ENCODE results near the gene MAP2K5.

MAP2K5 gene

DNA sequence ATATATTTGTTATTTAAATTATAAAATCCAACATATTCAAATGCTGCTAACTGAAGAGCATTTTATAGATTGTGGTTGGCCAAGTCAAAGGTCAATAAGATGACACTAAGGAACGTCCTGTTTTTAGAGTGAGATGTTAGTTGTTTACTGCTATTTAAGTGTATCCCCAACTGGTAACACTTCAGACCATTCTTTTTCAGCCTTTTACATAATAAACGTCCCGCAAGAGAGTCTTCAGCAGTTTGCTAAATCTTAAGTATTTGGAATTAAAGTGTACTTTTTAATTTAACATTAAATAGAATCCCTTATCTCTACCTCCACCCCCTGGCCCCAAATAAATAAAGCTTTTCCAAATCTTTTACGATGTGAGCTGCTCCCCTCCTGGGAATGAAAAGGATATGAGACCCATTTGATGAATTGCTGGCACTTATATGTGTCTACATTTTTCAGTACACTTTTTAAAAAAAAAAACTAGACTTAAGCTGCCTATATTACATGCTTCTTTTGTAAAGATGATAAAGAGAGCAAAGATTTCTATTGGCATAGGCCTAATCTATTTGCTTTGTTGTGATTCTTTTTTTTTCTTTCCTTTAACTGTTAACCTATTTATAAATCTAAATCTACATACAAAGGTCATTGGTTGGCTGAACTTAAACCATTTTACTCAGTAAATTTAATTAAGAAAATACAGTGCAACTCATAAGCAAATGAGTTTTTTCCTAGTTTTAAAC, 181.0 kb downstream of the MAP2K5 start (continued):
- TF ChIP-seq, protein P1, sequence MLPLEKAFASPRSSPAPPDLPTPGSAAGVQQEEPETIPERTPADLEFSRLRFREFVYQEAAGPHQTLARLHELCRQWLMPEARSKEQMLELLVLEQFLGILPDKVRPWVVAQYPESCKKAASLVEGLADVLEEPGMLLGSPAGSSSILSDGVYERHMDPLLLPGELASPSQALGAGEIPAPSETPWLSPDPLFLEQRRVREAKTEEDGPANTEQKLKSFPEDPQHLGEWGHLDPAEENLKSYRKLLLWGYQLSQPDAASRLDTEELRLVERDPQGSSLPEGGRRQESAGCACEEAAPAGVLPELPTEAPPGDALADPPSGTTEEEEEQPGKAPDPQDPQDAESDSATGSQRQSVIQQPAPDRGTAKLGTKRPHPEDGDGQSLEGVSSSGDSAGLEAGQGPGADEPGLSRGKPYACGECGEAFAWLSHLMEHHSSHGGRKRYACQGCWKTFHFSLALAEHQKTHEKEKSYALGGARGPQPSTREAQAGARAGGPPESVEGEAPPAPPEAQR (tag by site-specific recombination; IDR thresholded peaks at IDR 0.05) = no peak
- no peak for TF ChIP-seq ZNF324 (tag by site-specific recombination; IDR thresholded peaks at IDR 0.05)
- TF ChIP-seq ZXDB (tag by site-specific recombination; IDR thresholded peaks at IDR 0.05) = 0 out of 2 replicates have a peak, but pooled peaks have one; percentile 10
- TF ChIP-seq SCRT1 (tag by site-specific recombination; IDR thresholded peaks at IDR 0.05; ENCODE audit: borderline replicate concordance) = no peak
- TF ChIP-seq ZSCAN16 (tag by site-specific recombination; IDR thresholded peaks at IDR 0.05) = no peak
- no peak for TF ChIP-seq ZNF549 (tag by site-specific recombination; IDR thresholded peaks at IDR 0.05)
- TF ChIP-seq ZNF629 (tag by site-specific recombination; IDR thresholded peaks at IDR 0.05) = no peak
- TF ChIP-seq, protein P2, sequence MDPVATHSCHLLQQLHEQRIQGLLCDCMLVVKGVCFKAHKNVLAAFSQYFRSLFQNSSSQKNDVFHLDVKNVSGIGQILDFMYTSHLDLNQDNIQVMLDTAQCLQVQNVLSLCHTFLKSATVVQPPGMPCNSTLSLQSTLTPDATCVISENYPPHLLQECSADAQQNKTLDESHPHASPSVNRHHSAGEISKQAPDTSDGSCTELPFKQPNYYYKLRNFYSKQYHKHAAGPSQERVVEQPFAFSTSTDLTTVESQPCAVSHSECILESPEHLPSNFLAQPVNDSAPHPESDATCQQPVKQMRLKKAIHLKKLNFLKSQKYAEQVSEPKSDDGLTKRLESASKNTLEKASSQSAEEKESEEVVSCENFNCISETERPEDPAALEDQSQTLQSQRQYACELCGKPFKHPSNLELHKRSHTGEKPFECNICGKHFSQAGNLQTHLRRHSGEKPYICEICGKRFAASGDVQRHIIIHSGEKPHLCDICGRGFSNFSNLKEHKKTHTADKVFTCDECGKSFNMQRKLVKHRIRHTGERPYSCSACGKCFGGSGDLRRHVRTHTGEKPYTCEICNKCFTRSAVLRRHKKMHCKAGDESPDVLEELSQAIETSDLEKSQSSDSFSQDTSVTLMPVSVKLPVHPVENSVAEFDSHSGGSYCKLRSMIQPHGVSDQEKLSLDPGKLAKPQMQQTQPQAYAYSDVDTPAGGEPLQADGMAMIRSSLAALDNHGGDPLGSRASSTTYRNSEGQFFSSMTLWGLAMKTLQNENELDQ (tag by site-specific recombination; IDR thresholded peaks at IDR 0.05; ENCODE audit: low read depth) = no peak
- no peak for TF ChIP-seq ZNF530 (tag by site-specific recombination; IDR thresholded peaks at IDR 0.05; ENCODE audit: low read depth)
- TF ChIP-seq ZNF521 (tag by site-specific recombination; IDR thresholded peaks at IDR 0.05) = no peak
- TF ChIP-seq, protein P3, sequence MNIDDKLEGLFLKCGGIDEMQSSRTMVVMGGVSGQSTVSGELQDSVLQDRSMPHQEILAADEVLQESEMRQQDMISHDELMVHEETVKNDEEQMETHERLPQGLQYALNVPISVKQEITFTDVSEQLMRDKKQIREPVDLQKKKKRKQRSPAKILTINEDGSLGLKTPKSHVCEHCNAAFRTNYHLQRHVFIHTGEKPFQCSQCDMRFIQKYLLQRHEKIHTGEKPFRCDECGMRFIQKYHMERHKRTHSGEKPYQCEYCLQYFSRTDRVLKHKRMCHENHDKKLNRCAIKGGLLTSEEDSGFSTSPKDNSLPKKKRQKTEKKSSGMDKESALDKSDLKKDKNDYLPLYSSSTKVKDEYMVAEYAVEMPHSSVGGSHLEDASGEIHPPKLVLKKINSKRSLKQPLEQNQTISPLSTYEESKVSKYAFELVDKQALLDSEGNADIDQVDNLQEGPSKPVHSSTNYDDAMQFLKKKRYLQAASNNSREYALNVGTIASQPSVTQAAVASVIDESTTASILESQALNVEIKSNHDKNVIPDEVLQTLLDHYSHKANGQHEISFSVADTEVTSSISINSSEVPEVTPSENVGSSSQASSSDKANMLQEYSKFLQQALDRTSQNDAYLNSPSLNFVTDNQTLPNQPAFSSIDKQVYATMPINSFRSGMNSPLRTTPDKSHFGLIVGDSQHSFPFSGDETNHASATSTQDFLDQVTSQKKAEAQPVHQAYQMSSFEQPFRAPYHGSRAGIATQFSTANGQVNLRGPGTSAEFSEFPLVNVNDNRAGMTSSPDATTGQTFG (tag by site-specific recombination; IDR thresholded peaks at IDR 0.05; ENCODE audit: borderline replicate concordance) = no peak
- no peak for TF ChIP-seq ZNF350 (tag by site-specific recombination; IDR thresholded peaks at IDR 0.05)
- TF ChIP-seq, protein P4, sequence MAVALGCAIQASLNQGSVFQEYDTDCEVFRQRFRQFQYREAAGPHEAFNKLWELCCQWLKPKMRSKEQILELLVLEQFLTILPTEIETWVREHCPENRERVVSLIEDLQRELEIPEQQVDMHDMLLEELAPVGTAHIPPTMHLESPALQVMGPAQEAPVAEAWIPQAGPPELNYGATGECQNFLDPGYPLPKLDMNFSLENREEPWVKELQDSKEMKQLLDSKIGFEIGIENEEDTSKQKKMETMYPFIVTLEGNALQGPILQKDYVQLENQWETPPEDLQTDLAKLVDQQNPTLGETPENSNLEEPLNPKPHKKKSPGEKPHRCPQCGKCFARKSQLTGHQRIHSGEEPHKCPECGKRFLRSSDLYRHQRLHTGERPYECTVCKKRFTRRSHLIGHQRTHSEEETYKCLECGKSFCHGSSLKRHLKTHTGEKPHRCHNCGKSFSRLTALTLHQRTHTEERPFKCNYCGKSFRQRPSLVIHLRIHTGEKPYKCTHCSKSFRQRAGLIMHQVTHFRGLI (tag by site-specific recombination; IDR thresholded peaks at IDR 0.05) = no peak
- TF ChIP-seq KLF16 (tag by site-specific recombination; IDR thresholded peaks at IDR 0.05) = no peak
- no peak for TF ChIP-seq ZNF473 (tag by site-specific recombination; IDR thresholded peaks at IDR 0.05)
- TF ChIP-seq ZNF292 (tag by site-specific recombination; IDR thresholded peaks at IDR 0.05; ENCODE audit: borderline replicate concordance, low read depth) = no peak
- TF ChIP-seq ZNF341 (tag by site-specific recombination; IDR thresholded peaks at IDR 0.05; ENCODE audit: low read depth) = peak; percentile 49
- no peak for TF ChIP-seq ZNF426 (tag by site-specific recombination; IDR thresholded peaks at IDR 0.05)
- no peak for TF ChIP-seq ZNF792 (tag by site-specific recombination; IDR thresholded peaks at IDR 0.05)
- no peak for TF ChIP-seq ZNF548 (tag by site-specific recombination; IDR thresholded peaks at IDR 0.05)
- TF ChIP-seq, protein P5, sequence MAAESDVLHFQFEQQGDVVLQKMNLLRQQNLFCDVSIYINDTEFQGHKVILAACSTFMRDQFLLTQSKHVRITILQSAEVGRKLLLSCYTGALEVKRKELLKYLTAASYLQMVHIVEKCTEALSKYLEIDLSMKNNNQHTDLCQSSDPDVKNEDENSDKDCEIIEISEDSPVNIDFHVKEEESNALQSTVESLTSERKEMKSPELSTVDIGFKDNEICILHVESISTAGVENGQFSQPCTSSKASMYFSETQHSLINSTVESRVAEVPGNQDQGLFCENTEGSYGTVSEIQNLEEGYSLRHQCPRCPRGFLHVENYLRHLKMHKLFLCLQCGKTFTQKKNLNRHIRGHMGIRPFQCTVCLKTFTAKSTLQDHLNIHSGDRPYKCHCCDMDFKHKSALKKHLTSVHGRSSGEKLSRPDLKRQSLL (tag by site-specific recombination; IDR thresholded peaks at IDR 0.05) = no peak
- no peak for TF ChIP-seq ZNF654 (tag by site-specific recombination; IDR thresholded peaks at IDR 0.05; ENCODE audit: low read depth)
- TF ChIP-seq, protein P6, sequence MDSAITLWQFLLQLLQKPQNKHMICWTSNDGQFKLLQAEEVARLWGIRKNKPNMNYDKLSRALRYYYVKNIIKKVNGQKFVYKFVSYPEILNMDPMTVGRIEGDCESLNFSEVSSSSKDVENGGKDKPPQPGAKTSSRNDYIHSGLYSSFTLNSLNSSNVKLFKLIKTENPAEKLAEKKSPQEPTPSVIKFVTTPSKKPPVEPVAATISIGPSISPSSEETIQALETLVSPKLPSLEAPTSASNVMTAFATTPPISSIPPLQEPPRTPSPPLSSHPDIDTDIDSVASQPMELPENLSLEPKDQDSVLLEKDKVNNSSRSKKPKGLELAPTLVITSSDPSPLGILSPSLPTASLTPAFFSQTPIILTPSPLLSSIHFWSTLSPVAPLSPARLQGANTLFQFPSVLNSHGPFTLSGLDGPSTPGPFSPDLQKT (IDR thresholded peaks at IDR 0.05; ENCODE audit: borderline replicate concordance, low read depth, low read length) = no peak
- peak; percentile 52; the same call in 1 of the 2 replicates for TF ChIP-seq MZF1 (tag by site-specific recombination; IDR thresholded peaks at IDR 0.05; ENCODE audit: borderline replicate concordance)
- TF ChIP-seq, protein P7, sequence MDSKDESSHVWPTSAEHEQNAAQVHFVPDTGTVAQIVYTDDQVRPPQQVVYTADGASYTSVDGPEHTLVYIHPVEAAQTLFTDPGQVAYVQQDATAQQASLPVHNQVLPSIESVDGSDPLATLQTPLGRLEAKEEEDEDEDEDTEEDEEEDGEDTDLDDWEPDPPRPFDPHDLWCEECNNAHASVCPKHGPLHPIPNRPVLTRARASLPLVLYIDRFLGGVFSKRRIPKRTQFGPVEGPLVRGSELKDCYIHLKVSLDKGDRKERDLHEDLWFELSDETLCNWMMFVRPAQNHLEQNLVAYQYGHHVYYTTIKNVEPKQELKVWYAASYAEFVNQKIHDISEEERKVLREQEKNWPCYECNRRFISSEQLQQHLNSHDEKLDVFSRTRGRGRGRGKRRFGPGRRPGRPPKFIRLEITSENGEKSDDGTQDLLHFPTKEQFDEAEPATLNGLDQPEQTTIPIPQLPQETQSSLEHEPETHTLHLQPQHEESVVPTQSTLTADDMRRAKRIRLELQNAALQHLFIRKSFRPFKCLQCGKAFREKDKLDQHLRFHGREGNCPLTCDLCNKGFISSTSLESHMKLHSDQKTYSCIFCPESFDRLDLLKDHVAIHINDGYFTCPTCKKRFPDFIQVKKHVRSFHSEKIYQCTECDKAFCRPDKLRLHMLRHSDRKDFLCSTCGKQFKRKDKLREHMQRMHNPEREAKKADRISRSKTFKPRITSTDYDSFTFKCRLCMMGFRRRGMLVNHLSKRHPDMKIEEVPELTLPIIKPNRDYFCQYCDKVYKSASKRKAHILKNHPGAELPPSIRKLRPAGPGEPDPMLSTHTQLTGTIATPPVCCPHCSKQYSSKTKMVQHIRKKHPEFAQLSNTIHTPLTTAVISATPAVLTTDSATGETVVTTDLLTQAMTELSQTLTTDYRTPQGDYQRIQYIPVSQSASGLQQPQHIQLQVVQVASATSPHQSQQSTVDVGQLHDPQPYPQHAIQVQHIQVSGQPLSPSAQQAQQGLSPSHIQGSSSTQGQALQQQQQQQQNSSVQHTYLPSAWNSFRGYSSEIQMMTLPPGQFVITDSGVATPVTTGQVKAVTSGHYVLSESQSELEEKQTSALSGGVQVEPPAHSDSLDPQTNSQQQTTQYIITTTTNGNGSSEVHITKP (tag by site-specific recombination; IDR thresholded peaks at IDR 0.05) = peak; percentile 35; the same call in 1 of the 2 replicates
